Right hindlimb (tissue), 1 donor: ENCODE measurements around the gene ASCL3.
"Not testable (repeated sequence)": the region's sequence is repeated elsewhere in the genome, so short reads cannot be mapped to it uniquely, and the experiment has no call there.

Source experiments
- DNase-seq: peaks from one replicate; pipeline ENCODE4 v3.0.0-alpha.2; 2018

The ASCL3 gene

GRCh38 chr11:8942518-8943066, at the start of gene ASCL3:
ASCL3 (minus strand) TSS chr11:8943016; CDS start chr11:8938161, 4,855 bp downstream.
- DNase-seq: no peak

GRCh38 chr11:8989453-8989852, 46.6 kb upstream of the ASCL3 start:
- DNase-seq: no peak

GRCh38 chr11:8988329-8989234, 45.8 kb upstream of the ASCL3 start:
- no peak for DNase-seq

- no peak for DNase-seq
Observed at GRCh38 chr11:8987446-8987845, 44.6 kb upstream of the ASCL3 start.

- not testable (repeated sequence) for DNase-seq
Observed at GRCh38 chr11:8986772-8987171, 44.0 kb upstream of the ASCL3 start.

GRCh38 chr11:8985462-8985861, 42.6 kb upstream of the ASCL3 start:
- DNase-seq: no peak

GRCh38 chr11:8983552-8983951, 40.7 kb upstream of the ASCL3 start:
- no peak for DNase-seq

GRCh38 chr11:8980485-8980884, 37.7 kb upstream of the ASCL3 start:
- no peak for DNase-seq

- not testable (repeated sequence) for DNase-seq
Observed at GRCh38 chr11:8979365-8979764, 36.5 kb upstream of the ASCL3 start.

GRCh38 chr11:8973121-8973520, 30.3 kb upstream of the ASCL3 start:
- no peak for DNase-seq

- DNase-seq: no peak
Observed at GRCh38 chr11:8971924-8972316, 29.1 kb upstream of the ASCL3 start.

GRCh38 chr11:8971196-8971923, 28.5 kb upstream of the ASCL3 start:
- DNase-seq: no peak

- DNase-seq: no peak
Observed at GRCh38 chr11:8967184-8967583, 24.4 kb upstream of the ASCL3 start.

- DNase-seq: peak; percentile 93
Observed at GRCh38 chr11:8964324-8965320, 21.8 kb upstream of the ASCL3 start, which contains the start of gene TMEM9B. TMEM9B (minus strand) TSS chr11:8964442; CDS start chr11:8964313, 129 bp downstream.

- DNase-seq: peak; percentile 28
Observed at GRCh38 chr11:8963569-8964323, 20.9 kb upstream of the ASCL3 start.

GRCh38 chr11:8962841-8963240, 20.0 kb upstream of the ASCL3 start:
- DNase-seq: no peak

GRCh38 chr11:8961401-8961800, 18.6 kb upstream of the ASCL3 start:
- DNase-seq: no peak

- DNase-seq: peak; percentile 37
Observed at GRCh38 chr11:8959546-8960166, 16.8 kb upstream of the ASCL3 start.

GRCh38 chr11:8956860-8957259, 14.0 kb upstream of the ASCL3 start:
- no peak for DNase-seq

GRCh38 chr11:8948886-8949285, 6.1 kb upstream of the ASCL3 start:
- DNase-seq: no peak
